HepG2 (cell line): Measurements from ENCODE around the gene TMEM107. TPM values are rescaled to one million over a fixed set of nuclear protein-coding genes. Genes with fewer than 3 reads are reported as not detected.

ENCODE experiments used
- HDAC2 ChIP-seq: sonication (generic); formaldehyde crosslinking; IDR thresholded peaks from 2 replicates; pipeline ENCODE4 v1.4.0; 2020; ENCODE audit warnings: missing genetic modification reagents
- HES4 ChIP-seq: sonication (generic); formaldehyde crosslinking; IDR thresholded peaks from 2 replicates; pipeline ENCODE4 v1.9.0; 2021; ENCODE audit warnings: mild to moderate bottlenecking, missing genetic modification reagents, borderline replicate concordance
- KAT7 ChIP-seq: IDR thresholded peaks from 2 replicates; pipeline ENCODE4 v1.6.1; 2018; ENCODE audit warnings: borderline replicate concordance, missing compliant biosample characterization
- KDM1A ChIP-seq: IDR thresholded peaks from 2 replicates; pipeline ENCODE4 v1.6.1; 2016; ENCODE audit warnings: missing compliant biosample characterization
- MATR3 ChIP-seq: sonication (generic); formaldehyde crosslinking; IDR thresholded peaks from 2 replicates; pipeline ENCODE4 v1.4.0; 2020; ENCODE audit warnings: missing genetic modification reagents
- MXD4 ChIP-seq: IDR thresholded peaks from 2 replicates; pipeline ENCODE4 v1.6.1; 2016; ENCODE audit warnings: mild to moderate bottlenecking, missing biosample characterization, missing genetic modification reagents
- NFE2L2 ChIP-seq: fragments of 150-350 bp; IDR thresholded peaks from 2 replicates; pipeline ENCODE4 v1.6.1; 2014; ENCODE audit warnings: low read length
- NR2F1 ChIP-seq, 2 experiments: fragments of 450-650 bp in 1 of 2; formaldehyde crosslinking in 1 of 2; IDR thresholded peaks; 2 replicates each; pipeline versions ENCODE4 v1.5.0 to v1.6.1; 2016 to 2020; ENCODE audit warnings: mild to moderate bottlenecking in 1 of 2, missing compliant biosample characterization in 1 of 2, missing genetic modification reagents in 1 of 2, moderate library complexity in 1 of 2
- PAWR ChIP-seq: sonication (generic); formaldehyde crosslinking; IDR thresholded peaks from 2 replicates; pipeline ENCODE4 v1.4.0; 2020; ENCODE audit warnings: missing genetic modification reagents, mild to moderate bottlenecking, borderline replicate concordance
- POLR2AphosphoS5 ChIP-seq: IDR thresholded peaks from 2 replicates; pipeline ENCODE4 v1.6.1; 2012; ENCODE audit warnings: low read depth, low read length
- ZFP62 ChIP-seq: sonication (generic); formaldehyde crosslinking; IDR thresholded peaks from 2 replicates; pipeline ENCODE4 v1.4.0; 2020; ENCODE audit warnings: missing genetic modification reagents
- ZNF207 ChIP-seq: fragments of 450-650 bp; IDR thresholded peaks from 2 replicates; pipeline ENCODE4 v1.6.1; 2016; ENCODE audit warnings: antibody characterized with exemption, borderline replicate concordance
- ZNF446 ChIP-seq: sonication (generic); formaldehyde crosslinking; IDR thresholded peaks from 2 replicates; pipeline ENCODE4 v1.5.0; 2020; ENCODE audit warnings: mild to moderate bottlenecking, missing genetic modification reagents
- ZNF614 ChIP-seq: IDR thresholded peaks from 2 replicates; pipeline ENCODE4 v1.6.1; 2018; ENCODE audit warnings: missing biosample characterization, missing genetic modification reagents, inconsistent platforms, borderline replicate concordance
- polyA plus RNA-seq, 8 experiments: library from polyadenylated mRNA; depleted of rRNA in 3 of 8; stranded (reverse) in 7 of 8; unstranded in 1 of 8; fragments of >200 nt; fragmentation: Illumina TruSeq in 4 of 8; extraction: Trizol in 4 of 8; gene quantifications; 2 replicates each; pipeline versions ENCODE4 v1.2.1 to v1.2.3, GENCODE V29; 2011 to 2016; ENCODE audit warnings: low read depth in 4 of 8, missing spikeins in 1 of 8, mixed read lengths in 1 of 8; ENCODE audit not compliant: insufficient read depth in 1 of 8
- total RNA-seq, 5 experiments: library from RNA; depleted of rRNA; stranded (reverse); fragments of >200 nt; fragmentation: Illumina TruSeq; extraction: Trizol; gene quantifications; 2 replicates each; pipeline ENCODE4 v1.2.3, GENCODE V29; 2016; ENCODE audit warnings: low read depth in 1 of 5
- TF ChIP-seq, protein P1 (sequence below): sonication (generic); formaldehyde crosslinking; IDR thresholded peaks from 2 replicates; pipeline ENCODE4 v1.4.0; 2020; ENCODE audit warnings: mild to moderate bottlenecking, missing genetic modification reagents, borderline replicate concordance
- TF ChIP-seq, protein P2 (sequence below): sonication (generic); formaldehyde crosslinking; IDR thresholded peaks from 2 replicates; pipeline ENCODE4 v1.5.1; 2020; ENCODE audit warnings: mild to moderate bottlenecking, missing genetic modification reagents
- TF ChIP-seq, protein P3 (sequence below): sonication (generic); formaldehyde crosslinking; IDR thresholded peaks from 2 replicates; pipeline ENCODE4 v1.9.0; 2022; ENCODE audit warnings: missing genetic modification reagents, mild to moderate bottlenecking, borderline replicate concordance
- TF ChIP-seq, protein P4 (sequence below): sonication (generic); formaldehyde crosslinking; IDR thresholded peaks from 2 replicates; pipeline ENCODE4 v1.4.0; 2020; ENCODE audit warnings: missing genetic modification reagents

Gene TMEM107
- total and polyA plus RNA-seq, 2 of the 13 experiments (the other 11 are each of a cell fraction or from before 2014, with no cell fraction given): 7.2 to 15.3 TPM

GRCh38 chr17:8221663-8222379 lies 45.6 kb upstream of the TMEM107 start (continued):
- TF ChIP-seq, protein P1, sequence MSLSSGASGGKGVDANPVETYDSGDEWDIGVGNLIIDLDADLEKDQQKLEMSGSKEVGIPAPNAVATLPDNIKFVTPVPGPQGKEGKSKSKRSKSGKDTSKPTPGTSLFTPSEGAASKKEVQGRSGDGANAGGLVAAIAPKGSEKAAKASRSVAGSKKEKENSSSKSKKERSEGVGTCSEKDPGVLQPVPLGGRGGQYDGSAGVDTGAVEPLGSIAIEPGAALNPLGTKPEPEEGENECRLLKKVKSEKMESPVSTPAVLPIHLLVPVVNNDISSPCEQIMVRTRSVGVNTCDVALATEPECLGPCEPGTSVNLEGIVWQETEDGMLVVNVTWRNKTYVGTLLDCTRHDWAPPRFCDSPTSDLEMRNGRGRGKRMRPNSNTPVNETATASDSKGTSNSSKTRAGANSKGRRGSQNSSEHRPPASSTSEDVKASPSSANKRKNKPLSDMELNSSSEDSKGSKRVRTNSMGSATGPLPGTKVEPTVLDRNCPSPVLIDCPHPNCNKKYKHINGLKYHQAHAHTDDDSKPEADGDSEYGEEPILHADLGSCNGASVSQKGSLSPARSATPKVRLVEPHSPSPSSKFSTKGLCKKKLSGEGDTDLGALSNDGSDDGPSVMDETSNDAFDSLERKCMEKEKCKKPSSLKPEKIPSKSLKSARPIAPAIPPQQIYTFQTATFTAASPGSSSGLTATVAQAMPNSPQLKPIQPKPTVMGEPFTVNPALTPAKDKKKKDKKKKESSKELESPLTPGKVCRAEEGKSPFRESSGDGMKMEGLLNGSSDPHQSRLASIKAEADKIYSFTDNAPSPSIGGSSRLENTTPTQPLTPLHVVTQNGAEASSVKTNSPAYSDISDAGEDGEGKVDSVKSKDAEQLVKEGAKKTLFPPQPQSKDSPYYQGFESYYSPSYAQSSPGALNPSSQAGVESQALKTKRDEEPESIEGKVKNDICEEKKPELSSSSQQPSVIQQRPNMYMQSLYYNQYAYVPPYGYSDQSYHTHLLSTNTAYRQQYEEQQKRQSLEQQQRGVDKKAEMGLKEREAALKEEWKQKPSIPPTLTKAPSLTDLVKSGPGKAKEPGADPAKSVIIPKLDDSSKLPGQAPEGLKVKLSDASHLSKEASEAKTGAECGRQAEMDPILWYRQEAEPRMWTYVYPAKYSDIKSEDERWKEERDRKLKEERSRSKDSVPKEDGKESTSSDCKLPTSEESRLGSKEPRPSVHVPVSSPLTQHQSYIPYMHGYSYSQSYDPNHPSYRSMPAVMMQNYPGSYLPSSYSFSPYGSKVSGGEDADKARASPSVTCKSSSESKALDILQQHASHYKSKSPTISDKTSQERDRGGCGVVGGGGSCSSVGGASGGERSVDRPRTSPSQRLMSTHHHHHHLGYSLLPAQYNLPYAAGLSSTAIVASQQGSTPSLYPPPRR (CRISPR knock-in tag): no peak; the same call in 1 of the 2 replicates
- TF ChIP-seq ZNF614 (no peak), KAT7 (CRISPR knock-in tag) (peak; percentile 66; the same call in 1 of the 2 replicates), MATR3 (no peak), NFE2L2 (no peak), ZFP62 (CRISPR knock-in tag) (0 out of 2 replicates have a peak, but pooled peaks have one; percentile 1), MXD4 (CRISPR knock-in tag) (0 out of 2 replicates have a peak, but pooled peaks have one; percentile 13), NR2F1 (CRISPR knock-in tag; IDR thresholded peaks at IDR 0.05) (no peak), HES4 (no peak), ZNF207 (no peak), PAWR (CRISPR knock-in tag) (0 out of 2 replicates have a peak, but pooled peaks have one; percentile 16), POLR2AphosphoS5 (no peak), HDAC2 (no peak), KDM1A (CRISPR knock-in tag) (no peak), ZNF446 (CRISPR knock-in tag) (no peak; the same call in 1 of the 2 replicates)
- TF ChIP-seq, protein P2, sequence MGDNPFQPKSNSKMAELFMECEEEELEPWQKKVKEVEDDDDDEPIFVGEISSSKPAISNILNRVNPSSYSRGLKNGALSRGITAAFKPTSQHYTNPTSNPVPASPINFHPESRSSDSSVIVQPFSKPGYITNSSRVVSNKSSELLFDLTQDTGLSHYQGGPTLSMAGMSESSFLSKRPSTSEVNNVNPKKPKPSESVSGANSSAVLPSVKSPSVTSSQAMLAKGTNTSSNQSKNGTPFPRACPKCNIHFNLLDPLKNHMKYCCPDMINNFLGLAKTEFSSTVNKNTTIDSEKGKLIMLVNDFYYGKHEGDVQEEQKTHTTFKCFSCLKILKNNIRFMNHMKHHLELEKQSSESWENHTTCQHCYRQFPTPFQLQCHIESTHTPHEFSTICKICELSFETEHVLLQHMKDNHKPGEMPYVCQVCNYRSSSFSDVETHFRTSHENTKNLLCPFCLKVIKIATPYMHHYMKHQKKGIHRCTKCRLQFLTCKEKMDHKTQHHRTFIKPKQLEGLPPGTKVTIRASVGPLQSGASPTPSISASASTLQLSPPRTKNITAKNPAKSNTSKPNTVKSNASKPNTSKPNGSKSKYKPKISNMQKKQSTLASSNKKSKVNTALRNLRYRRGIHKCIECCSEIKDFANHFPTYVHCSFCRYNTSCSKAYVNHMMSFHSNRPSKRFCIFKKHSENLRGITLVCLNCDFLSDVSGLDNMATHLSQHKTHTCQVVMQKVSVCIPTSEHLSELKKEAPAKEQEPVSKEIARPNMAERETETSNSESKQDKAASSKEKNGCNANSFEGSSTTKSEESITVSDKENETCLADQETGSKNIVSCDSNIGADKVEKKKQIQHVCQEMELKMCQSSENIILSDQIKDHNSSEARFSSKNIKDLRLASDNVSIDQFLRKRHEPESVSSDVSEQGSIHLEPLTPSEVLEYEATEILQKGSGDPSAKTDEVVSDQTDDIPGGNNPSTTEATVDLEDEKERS: no peak
- TF ChIP-seq, protein P3, sequence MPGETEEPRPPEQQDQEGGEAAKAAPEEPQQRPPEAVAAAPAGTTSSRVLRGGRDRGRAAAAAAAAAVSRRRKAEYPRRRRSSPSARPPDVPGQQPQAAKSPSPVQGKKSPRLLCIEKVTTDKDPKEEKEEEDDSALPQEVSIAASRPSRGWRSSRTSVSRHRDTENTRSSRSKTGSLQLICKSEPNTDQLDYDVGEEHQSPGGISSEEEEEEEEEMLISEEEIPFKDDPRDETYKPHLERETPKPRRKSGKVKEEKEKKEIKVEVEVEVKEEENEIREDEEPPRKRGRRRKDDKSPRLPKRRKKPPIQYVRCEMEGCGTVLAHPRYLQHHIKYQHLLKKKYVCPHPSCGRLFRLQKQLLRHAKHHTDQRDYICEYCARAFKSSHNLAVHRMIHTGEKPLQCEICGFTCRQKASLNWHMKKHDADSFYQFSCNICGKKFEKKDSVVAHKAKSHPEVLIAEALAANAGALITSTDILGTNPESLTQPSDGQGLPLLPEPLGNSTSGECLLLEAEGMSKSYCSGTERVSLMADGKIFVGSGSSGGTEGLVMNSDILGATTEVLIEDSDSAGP (CRISPR knock-in tag): 0 out of 2 replicates have a peak, but pooled peaks have one; percentile 36
- TF ChIP-seq, protein P4, sequence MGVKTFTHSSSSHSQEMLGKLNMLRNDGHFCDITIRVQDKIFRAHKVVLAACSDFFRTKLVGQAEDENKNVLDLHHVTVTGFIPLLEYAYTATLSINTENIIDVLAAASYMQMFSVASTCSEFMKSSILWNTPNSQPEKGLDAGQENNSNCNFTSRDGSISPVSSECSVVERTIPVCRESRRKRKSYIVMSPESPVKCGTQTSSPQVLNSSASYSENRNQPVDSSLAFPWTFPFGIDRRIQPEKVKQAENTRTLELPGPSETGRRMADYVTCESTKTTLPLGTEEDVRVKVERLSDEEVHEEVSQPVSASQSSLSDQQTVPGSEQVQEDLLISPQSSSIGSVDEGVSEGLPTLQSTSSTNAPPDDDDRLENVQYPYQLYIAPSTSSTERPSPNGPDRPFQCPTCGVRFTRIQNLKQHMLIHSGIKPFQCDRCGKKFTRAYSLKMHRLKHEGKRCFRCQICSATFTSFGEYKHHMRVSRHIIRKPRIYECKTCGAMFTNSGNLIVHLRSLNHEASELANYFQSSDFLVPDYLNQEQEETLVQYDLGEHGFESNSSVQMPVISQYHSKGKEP (CRISPR knock-in tag): 0 out of 2 replicates have a peak, but pooled peaks have one; percentile 58
